Omental fat pad (tissue), 4 donors: ENCODE data around the gene KCNIP1. TPM values are rescaled to one million over a fixed set of nuclear protein-coding genes. Genes with fewer than 3 reads are reported as not detected.

Experiments used
- ATAC-seq: fragments of 150-250 bp; one replicate; pipeline ENCODE4 v1.9.1; 2016; ENCODE audit warnings: mild to moderate bottlenecking, moderate library complexity; ENCODE audit not compliant: low FRiP score
- DNase-seq: peaks from one replicate; pipeline ENCODE4 v3.0.0-alpha.2; 2019; ENCODE audit warnings: low spot score
- total RNA-seq, 4 donors: library from RNA; depleted of rRNA; stranded (reverse); fragments of >200 nt; gene quantifications; one replicate each; pipeline ENCODE4 v1.1.0, GENCODE V29; 2016
- TF ChIP-seq, protein P1 (sequence below), 3 donors: fragments of 450-650 bp; IDR thresholded peaks; one replicate each; pipeline ENCODE4 v1.5.1; 2016 to 2017; ENCODE audit warnings: antibody characterized with exemption in 3 of 3, mild to moderate bottlenecking in 3 of 3, moderate library complexity in 2 of 3

The KCNIP1 gene
- total RNA-seq, 4 donors from 2014 or later, result 0.25 TPM; not detected in 3

DNA sequence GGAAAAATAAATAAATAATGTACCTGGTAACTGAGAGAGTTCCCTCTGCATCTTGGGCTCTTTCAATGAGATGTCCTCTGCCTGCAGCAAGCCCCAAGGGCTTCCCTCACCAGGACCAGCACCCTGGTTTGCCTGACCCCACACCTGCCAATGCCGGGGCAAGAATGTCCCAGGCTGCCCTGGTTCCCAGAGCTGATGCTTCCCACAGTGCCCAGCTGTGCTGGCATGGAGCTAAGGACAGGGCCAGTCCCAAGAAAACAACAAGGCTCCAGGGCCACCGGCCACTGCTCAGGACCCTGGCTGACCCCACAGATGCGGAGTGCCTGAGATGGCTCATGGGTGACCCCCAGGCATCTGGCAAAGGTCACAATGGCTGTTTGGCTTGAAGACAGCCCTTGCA lies 123.5 kb downstream of the KCNIP1 start:
- DNase-seq (no peak), ATAC-seq (no peak)
- TF ChIP-seq, protein P1, sequence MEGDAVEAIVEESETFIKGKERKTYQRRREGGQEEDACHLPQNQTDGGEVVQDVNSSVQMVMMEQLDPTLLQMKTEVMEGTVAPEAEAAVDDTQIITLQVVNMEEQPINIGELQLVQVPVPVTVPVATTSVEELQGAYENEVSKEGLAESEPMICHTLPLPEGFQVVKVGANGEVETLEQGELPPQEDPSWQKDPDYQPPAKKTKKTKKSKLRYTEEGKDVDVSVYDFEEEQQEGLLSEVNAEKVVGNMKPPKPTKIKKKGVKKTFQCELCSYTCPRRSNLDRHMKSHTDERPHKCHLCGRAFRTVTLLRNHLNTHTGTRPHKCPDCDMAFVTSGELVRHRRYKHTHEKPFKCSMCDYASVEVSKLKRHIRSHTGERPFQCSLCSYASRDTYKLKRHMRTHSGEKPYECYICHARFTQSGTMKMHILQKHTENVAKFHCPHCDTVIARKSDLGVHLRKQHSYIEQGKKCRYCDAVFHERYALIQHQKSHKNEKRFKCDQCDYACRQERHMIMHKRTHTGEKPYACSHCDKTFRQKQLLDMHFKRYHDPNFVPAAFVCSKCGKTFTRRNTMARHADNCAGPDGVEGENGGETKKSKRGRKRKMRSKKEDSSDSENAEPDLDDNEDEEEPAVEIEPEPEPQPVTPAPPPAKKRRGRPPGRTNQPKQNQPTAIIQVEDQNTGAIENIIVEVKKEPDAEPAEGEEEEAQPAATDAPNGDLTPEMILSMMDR (IDR thresholded peaks at IDR 0.05), result no peak

GRCh38 chr5:170628028-170628427 lies 124.2 kb downstream of the KCNIP1 start:
- DNase-seq (no peak), ATAC-seq (no peak)
- TF ChIP-seq, protein P1 (IDR thresholded peaks at IDR 0.05), result no peak

- DNase-seq (no peak), ATAC-seq (no peak)
- TF ChIP-seq, protein P1 (IDR thresholded peaks at IDR 0.05), result no peak
Observed at GRCh38 chr5:170628691-170629565, 125.1 kb downstream of the KCNIP1 start.

GRCh38 chr5:170629566-170630175 lies 125.9 kb downstream of the KCNIP1 start:
- ATAC-seq (no peak), DNase-seq (no peak)
- TF ChIP-seq, protein P1 (IDR thresholded peaks at IDR 0.05), result no peak

- DNase-seq (no peak), ATAC-seq (no peak)
- TF ChIP-seq, protein P1 (IDR thresholded peaks at IDR 0.05), result no peak
Observed at GRCh38 chr5:170630226-170630625, 126.4 kb downstream of the KCNIP1 start.

GRCh38 chr5:170630711-170631141 lies 126.9 kb downstream of the KCNIP1 start:
- DNase-seq, result no peak
- no peak for ATAC-seq
- TF ChIP-seq, protein P1 (IDR thresholded peaks at IDR 0.05), result no peak
